HG02623 (cell line): ENCODE measurements around the gene ZNF865.

Experiments
- ATAC-seq: cut with Tn5 transposase; IDR thresholded peaks from one replicate; pipeline ENCODE4 v1.9.1; 2021; ENCODE audit warnings: moderate library complexity; ENCODE audit not compliant: unreplicated experiment

The ZNF865 gene

DNA sequence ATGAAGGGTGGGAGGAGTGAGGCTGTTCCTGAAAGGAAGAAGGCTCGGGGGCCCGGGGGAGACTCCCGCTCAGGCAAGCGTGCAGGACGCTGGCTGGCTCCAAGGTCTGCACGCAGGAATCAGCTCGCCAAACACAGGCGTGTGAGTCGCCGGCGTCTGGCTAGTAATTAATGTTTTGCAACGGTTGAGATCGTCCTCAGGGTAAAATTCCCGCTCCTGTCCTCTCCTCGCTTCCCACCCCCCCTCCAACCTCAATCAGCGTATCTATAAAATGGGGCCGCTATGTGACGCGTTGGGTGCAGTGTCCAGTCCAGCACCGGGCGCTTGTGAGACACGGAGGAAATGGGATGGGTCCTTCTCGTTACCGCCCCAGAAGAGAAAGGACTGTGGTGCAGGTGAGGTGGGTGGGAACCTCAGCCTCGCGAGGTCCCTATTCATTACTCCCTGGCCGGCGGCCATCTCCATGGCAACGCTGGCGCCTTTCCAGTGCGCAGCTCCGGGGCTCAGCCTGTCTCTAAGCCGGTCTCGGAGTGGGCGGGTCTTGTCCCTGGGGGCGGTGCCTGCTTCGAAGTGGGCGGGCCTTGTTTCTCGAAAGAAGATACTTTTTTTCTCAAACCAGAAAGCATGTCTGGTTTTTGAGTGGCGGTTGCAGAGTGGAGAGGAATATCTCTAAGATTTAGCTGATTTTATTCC is 18.3 kb upstream of the ZNF865 start:
- peak; percentile 87 for ATAC-seq

DNA sequence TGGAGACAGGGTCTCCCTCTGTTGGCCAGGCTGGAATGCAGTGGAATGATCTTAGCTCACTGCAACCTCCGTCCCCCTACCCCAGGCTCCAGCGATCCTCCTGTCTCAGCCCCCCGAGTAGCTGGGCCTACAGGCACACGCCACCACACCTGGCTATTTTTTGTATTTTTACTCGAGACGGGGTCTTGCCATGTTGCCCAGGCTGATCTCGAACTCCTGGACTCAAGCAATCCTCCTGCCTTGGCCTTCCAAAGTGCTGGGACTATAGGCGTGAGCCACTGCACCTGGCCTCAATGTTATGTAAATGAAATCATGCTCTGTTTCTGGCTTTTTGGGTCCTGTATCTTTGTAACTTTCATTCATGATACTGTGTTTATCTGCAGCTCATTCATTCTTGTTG is 16.7 kb upstream of the ZNF865 start:
- no peak for ATAC-seq

DNA sequence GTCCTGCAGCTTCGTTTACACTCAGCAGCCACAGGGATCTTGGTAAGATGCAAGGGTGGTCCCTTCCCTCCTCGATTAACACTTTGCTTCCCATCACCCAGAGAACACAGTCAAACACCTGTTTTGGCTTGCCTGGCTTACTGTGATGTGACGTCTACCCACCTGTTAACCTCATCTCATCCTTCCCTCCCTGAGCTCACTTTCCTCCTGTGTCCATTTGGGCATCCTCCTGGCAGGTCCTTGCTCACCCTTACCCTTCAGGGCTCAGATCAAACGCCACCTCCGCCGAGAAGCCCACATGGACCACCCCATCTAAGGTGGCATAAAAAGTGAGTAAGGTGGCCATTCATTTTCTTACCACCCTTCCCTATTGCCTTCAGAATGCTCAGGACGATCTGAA is 15.3 kb upstream of the ZNF865 start:
- no peak for ATAC-seq

DNA sequence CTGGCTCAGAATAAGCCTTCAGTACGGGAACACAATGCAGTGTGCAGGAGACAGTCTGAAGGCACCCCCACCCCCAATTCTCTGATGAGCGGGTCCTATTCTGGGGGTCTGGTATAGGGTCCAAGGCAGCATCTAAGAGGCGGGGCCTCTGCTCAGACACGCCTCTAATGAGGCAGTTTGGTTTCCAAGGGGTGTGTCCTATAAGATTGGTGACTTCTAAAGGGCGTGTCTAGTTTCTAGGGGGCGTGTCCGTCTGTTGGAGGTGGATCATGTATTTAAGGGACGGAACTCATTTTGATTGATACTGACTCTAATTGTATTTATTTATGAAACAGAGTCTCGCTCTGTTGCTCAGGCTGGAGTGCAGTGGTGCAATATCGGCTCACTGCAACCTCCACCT is 14.8 kb upstream of the ZNF865 start:
- no peak for ATAC-seq

DNA sequence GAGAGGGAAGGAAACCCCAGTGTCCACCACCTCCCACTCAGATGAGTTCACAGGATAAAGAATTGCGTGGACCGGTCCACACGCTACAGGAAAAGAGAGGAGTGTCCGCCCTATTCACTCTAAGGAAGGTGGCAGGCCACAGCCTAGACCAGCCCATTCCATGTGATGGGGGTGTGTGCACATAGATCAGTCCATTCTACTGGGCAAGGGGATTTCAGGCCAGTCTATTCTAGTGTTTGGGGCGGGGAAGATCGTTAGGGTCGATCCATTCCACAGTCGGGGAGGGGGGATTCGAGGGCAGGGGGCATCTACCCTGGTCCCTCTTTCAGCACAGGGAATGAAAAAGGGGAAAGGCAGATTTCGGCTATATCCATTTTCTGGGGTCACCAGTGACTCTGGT is 13.9 kb upstream of the ZNF865 start:
- ATAC-seq = no peak

DNA sequence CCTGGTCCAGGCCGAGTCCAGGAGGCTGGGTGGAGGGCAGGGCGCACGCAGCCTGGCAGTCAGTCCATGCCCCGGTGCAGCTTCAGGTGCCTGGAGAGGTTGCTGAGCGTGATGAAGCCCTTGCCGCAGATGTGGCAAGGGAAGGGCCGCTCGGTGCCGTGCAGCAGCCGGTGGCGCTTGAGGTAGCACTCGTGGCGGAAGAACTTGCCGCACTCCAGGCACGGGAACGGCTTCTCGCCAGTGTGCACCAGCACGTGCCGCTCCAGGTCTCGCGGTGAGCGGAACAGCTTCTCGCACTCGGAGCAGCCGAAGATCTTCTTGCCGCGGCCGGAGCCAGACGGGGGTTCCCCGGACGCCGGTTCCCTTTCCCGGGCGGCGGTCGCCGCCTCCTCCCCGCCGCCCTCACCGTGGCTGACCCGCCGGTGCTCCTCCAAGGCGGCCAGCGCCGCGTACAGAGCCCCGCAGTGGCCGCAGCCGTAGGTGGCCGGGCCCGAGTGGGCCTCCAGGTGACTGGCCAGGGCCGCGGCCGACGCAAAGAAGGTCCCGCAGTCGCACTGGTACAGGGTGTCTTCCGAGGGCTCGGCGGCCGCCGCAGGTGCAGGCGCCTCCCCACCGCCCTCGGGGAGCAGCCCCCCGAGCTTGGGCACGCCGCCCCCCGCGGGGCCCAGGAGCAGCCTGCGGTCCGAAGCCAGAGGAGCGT is 12.9 kb upstream of the ZNF865 start:
- ATAC-seq = no peak

DNA sequence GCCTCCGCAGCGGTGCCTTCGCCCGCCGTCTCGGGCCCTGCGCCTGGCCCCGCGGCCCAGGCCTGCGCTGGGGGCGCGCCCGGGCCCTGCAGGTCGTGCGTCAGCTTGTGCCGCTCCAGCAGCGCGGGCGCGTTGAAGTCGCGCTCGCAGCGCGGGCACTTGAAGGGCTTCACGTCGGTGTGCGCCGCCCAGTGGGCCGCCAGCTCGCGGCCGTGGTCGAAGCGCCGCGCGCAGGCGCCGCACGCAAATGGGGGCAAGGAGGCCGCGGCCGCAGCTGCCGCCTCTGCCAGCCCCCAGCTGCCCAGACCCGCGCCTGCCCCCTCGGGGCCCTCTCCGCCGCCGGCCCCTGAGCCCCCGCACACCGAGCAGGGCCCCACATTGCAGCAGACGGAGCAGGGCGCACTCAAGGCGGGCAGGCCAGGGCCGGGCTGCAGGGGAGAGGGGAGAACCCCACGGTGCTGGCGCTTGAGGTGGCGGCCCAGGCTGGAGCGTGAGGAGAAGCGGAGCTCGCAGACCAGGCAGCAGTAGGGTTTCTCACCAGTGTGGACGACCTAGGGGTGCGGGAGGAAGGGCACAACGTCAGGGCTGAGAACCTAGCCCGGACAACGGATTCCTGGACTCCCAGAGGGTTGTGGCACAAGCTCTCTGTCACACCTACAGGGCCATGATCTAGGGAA is 12.2 kb upstream of the ZNF865 start:
- no peak for ATAC-seq

DNA sequence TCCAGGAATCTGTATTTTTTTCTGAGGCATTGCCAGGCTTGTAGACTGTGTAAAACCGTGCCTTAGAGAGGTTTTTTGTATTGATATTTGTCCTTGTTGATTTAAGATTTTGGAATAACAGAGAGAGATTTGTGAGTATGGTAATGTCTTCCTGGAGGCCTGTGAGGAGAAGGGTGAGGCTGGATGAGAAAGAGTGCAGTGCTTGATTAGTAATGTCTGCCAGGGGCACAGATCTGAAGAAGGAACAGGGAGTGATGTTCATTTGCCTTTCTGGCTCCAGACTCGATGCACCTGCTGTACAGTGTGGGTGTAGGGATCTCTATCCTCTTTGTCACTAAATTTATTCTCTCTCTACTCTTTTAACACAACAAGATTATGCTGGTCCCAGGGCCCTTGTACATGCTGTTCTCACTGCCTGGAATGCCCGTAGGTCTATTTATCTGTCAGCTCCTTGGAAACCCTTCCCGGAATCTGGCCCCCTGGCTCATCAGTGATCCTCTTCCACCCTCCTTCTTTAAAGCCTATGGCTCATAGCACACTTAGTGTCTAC is 10.4 kb upstream of the ZNF865 start:
- ATAC-seq = no peak

DNA sequence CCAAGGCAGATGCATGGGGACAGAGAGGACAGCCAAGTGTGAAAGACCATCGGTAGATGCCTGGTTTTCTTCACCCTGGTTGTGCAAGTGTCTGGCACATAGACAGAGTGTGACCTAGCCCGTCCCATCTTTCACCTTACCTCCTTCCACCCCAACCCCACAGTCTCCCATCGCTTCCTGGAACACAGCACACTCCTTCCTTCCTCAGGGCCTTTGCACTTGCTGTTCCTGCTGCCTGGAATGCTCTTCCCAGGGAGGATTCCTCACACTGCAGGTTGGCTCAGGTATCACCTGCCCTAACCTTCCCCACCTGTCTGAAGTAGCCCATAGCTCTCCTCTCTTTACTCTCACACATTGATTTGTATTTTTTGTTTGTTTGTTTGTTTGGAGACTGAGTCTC is 9.1 kb upstream of the ZNF865 start:
- ATAC-seq = no peak

DNA sequence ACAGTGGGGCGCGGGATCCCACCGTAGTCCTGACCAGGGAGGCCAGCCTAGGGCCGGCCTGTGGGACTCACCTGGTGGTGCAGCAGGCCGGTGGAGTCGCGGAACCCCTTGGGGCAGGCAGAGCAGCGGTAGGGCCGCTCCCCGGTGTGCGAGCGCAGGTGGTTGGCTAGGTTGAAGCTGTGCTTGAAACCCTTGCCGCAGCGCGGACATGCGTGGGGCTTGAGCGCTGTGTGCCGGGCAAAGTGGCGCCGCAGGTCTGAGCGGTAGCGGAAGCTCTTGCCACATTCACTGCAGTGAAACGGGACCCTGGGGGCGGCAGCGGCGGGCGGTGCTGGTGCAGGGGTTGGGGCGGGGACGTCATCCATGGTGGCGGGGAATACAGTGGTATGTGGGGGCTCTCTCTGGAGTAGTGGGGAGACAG is 7.9 kb upstream of the ZNF865 start:
- ATAC-seq = no peak

DNA sequence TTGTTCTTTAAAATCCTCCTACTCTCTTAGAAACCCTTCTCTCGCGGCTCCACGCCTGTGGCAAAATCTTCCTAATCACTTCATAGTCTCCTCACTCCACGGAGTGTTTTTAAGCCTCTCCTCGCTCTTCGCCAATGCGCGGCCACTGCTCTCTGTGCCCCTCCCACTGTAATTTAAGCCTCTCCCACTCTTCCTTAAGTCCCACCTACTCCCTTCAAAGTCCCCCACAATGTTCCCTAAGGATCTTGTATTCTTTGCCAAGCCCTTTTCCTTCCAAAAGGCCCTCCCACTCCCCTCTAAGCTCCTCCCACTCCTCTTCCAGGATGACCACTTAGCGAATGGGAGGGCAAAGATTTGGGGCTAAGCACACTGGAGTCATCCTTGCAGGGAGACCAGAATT is 7.4 kb upstream of the ZNF865 start:
- ATAC-seq = no peak

DNA sequence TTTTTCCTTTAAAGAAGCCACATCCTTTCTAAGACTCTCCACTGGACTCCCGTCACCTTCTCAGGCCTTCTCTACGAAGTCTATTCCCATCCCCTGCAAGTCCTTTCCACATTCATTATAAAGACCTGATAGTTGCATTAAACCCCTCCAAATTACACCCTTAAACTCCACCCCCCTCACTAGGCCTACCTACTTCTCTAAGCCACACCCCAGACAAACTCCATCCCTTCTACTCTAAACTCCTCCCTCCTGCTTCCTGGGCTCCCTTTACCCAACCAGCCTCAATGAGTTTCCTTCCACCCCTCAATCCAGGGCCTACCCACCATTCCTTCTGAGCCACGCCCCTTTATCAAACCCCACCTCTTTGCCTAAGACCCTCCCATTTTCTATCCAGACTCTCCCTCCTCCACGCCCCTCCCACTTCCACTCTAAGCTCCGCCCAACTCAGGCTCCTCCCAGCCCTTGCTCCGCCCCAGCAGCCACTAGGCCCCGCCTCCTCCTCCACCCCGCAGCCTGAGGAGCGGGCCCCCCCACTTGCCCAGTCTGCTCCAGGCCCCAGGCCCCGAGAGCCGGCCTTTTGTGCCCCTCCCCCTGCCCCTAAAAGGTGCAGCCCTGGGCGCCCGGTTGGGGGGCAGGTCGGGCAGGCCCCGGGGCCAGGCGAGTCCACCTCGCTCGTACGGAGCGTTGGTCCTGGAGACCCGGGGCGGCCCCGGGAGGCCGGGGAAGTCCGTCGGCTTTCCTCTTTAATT is 6.6 kb upstream of the ZNF865 start:
- ATAC-seq = peak; percentile 40

DNA sequence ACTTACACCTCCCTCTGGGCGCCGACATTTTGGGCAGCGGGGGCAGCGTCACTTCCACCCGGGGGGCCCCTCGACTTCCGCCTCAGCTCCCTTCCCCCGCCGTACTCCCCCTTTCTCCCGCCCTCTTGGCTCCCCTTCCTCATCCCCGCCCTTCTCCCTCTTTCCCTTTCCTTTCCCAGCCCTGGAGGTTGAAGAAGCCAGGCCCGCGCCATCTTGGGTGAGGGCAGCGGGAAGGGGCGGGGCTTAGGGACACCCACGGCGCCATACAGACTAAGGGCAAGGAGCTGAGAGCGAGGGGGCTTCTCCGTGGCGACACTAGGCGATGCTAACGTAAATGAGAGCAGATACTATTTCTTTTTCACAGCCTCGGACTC is 6.0 kb upstream of the ZNF865 start, which contains the start of gene FIZ1:
TSS of gene FIZ1 (minus strand) at position 50 of the 374 bp plus-strand sequence. CDS start 1,652 bp downstream, outside the sequence.
- peak; percentile 51 for ATAC-seq

DNA sequence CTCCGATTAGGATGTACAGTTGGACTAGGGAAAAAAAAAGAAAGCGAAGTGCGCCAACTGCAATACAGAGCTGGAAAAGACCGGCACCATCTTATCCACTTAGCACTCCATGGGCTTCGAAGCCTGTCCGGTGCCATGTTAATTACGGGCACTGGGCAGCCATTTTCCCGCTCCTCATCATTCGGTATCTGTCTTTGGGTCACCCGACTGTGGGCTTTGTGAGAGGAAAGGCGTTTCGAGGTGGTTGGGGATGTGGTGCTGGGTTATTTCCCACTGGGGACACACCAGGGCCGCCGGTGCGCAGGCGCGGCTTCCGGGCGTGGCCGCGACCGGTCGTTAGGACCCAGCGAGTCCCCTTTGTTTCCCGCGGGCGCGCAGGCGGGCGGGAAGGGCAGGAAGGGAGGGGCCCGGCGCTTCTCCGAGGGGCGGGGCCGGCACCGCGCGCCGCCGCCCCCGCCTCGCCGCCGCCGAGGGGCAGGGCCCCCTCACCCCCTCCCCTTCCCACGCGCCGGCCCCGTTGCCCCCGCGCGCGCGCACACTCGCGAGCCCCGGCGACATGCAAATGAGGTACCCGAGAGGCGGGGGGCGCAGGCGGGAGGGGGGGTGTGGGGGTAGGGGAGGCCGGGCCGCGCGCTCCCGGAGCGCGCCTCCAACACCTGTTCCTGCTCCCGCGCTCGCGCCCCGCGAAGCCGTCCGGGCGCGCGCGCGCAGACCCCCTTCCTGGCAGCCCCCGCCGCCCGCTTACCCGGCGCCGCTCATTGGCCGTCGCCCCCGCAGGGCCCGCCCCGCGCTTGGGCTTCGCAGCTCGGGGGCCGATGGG is 5.4 kb upstream of the ZNF865 start, which contains the start of gene ZNF524:
TSS of gene ZNF524 (plus strand) at position 447 of the 820 bp plus-strand sequence. CDS start 1,825 bp downstream, outside the sequence.
- ATAC-seq = peak; percentile 31

DNA sequence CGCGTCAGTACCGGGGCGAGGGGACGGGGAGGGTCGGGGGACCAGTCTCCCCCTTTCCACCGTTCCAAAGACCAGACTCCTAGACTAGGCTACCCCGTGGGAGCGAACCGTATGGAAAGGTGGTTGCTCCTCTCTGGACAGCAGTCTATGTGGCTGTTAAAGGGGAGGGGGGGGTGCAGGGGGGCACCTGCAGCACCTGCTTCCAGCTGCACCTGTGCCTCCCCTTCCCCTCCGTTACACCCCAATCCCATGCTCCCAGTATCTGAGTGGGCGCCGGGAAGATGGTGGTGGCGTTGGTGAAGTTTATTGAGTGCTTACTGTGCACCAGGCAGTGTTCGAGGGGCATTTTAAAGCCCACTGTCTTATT is 4.8 kb upstream of the ZNF865 start:
- ATAC-seq = no peak

DNA sequence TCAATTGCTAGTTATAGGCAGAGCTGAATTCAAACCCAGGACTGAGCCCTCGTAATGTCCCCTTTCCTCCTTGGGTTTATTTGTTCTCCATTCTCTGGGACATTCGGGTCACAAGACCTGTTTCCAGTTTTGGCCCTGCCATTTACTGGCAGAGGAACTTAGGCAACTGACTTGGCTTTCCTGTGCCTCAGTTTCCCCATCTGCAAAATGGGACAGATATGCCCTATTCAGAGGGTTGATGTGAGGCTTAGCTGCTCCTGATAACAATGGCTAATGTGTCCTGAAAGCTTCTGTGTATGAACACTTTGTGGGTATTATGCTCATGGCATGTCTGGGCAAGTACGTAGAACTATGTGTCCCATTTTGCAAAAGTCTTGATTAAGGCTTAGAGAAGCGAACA is 4.4 kb upstream of the ZNF865 start:
- ATAC-seq = no peak

DNA sequence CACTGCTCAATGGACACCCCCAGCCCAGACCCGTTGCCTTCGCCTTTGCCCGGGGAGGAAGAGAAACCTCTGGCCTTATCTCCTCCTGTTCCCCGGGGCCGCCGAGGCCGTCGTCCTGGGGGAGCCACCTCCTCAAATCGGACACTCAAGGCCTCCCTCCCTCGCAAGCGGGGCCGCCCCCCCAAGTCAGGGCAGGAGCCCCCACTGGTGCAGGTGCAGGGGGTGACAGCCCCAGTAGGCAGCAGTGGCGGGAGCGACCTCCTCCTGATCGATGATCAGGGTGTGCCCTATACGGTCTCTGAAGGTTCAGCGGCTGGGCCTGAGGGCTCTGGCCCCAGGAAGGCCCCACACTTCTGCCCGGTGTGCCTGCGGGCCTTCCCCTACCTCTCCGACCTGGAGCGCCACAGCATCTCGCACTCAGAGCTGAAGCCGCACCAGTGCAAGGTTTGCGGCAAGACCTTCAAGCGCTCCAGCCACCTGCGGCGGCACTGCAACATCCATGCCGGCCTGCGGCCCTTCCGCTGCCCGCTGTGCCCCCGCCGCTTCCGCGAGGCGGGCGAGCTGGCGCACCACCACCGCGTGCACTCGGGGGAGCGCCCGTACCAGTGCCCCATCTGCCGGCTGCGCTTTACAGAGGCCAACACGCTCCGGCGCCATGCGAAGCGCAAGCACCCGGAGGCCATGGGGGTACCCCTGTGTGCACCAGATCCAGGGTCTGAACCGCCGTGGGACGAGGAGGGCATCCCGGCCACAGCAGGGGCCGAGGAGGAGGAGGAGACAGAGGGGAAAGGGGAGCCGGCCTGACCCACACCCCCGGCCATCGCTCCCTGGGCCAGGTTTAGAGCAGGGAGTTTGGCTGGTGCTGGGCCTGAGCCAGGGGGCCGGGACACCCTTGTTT is 3.1 kb upstream of the ZNF865 start:
- no peak for ATAC-seq

DNA sequence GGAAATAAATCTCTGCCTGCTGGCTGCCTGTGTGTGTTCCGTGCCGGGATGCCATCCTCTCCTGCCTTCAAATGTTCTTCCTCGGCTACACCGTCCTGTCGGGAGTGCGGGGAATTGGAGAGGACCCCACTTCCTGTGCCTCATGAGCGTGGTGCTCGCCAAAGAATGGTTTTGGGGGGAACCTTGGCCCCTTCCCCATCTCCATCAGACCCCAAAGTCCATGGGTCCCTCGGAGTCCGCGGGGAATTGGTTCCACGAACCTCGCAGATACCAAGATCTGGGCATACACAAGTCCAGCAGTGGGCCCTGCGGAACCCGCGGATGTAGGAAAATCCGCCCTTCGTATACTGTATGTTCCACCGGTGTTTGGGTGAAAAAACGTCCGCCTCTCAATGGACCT is 2.3 kb upstream of the ZNF865 start:
- no peak for ATAC-seq
